Common myeloid progenitor, CD34-positive (primary cell): ENCODE results near the gene CATSPERZ. TPM values are rescaled to one million over a fixed set of nuclear protein-coding genes. Genes with fewer than 3 reads are reported as not detected.

Source experiments
- CTCF ChIA-PET: fragments of 350-600 bp; sonication (Branson Sonifier 250); formaldehyde crosslinking; loops from one replicate; lab custom pipeline; 2021; ENCODE audit warnings: antibody characterized with exemption; lab: Charles Lee
- POLR2A ChIA-PET: fragments of 350-600 bp; sonication (Branson Sonifier 250); formaldehyde crosslinking; loops from one replicate; lab custom pipeline; 2021; ENCODE audit warnings: antibody characterized with exemption; lab: Charles Lee
- DNase-seq, 3 donors: peaks; one replicate each; pipeline versions ENCODE4 v3.0.0 to v3.0.0-alpha.2; 2013
- H3K27ac ChIP-seq, 2 experiments: 1 replicate in 1 of 2; 2 replicates in 1 of 2; pipeline ENCODE4 v1.7.0; 2013; ENCODE audit warnings: inconsistent platforms in 2 of 2, low read length in 2 of 2, mild to moderate bottlenecking in 2 of 2, low read depth in 1 of 2, moderate library complexity in 1 of 2; ENCODE audit not compliant: severe bottlenecking in 2 of 2, insufficient read depth in 1 of 2, poor library complexity in 1 of 2
- H3K27me3 ChIP-seq, 5 experiments: replicated peaks in 2 of 5; 1 replicate in 3 of 5; 2 replicates in 2 of 5; pipeline versions ENCODE4 v1.6.1 to v1.7.0; 2013; ENCODE audit warnings: low read length in 4 of 5, mild to moderate bottlenecking in 2 of 5, moderate library complexity in 2 of 5, inconsistent platforms in 1 of 5; ENCODE audit not compliant: insufficient read depth in 5 of 5, control insufficient read depth in 4 of 5
- H3K36me3 ChIP-seq, 4 experiments: 1 replicate in 2 of 4; 2 replicates in 2 of 4; pipeline versions ENCODE4 v1.6.1 to v1.7.0; 2013; ENCODE audit warnings: low read length in 3 of 4, control low read depth in 1 of 4, mild to moderate bottlenecking in 1 of 4; ENCODE audit not compliant: control insufficient read depth in 4 of 4, insufficient read depth in 4 of 4
- H3K4me1 ChIP-seq, 4 experiments: 1 replicate in 3 of 4; 2 replicates in 1 of 4; pipeline versions ENCODE4 v1.6.1 to v1.7.1; 2013; ENCODE audit warnings: low read length in 3 of 4, mild to moderate bottlenecking in 3 of 4, control low read depth in 1 of 4, inconsistent platforms in 1 of 4, moderate library complexity in 1 of 4; ENCODE audit not compliant: control insufficient read depth in 4 of 4, insufficient read depth in 4 of 4; ENCODE audit errors: control extremely low read depth in 1 of 4
- H3K4me3 ChIP-seq, 7 experiments: 1 replicate in 4 of 7; 2 replicates in 3 of 7; pipeline versions ENCODE4 v1.5.1 to v1.7.0; 2013; ENCODE audit warnings: mild to moderate bottlenecking in 7 of 7, low read length in 6 of 7, moderate library complexity in 6 of 7, inconsistent platforms in 2 of 7, low read depth in 2 of 7, control low read depth in 1 of 7; ENCODE audit not compliant: insufficient read depth in 4 of 7, control insufficient read depth in 1 of 7; ENCODE audit errors: extremely low read depth in 1 of 7
- H3K9me3 ChIP-seq, 5 experiments: 1 replicate in 4 of 5; 2 replicates in 1 of 5; pipeline versions ENCODE4 v1.6.1 to v1.7.1; 2013; ENCODE audit warnings: low read length in 4 of 5, mild to moderate bottlenecking in 2 of 5, inconsistent platforms in 1 of 5, low read depth in 1 of 5, moderate library complexity in 1 of 5; ENCODE audit not compliant: control insufficient read depth in 4 of 5, insufficient read depth in 2 of 5; ENCODE audit errors: control extremely low read depth in 1 of 5
- WGBS: methylation state at CpG from one replicate; pipeline ENCODE4 v1.1.5; 2013; ENCODE audit not compliant: insufficient coverage; 5-methylcytosine and 5-hydroxymethylcytosine counted together
- polyA plus RNA-seq: library from polyadenylated mRNA; unstranded; fragments of 120-200 nt; gene quantifications from one replicate; pipeline ENCODE4 v1.2.1, GENCODE V29; 2013

CATSPERZ gene
- polyA plus RNA-seq: not detected

GRCh38 chr11:64299847-64300648 lies at the start of gene CATSPERZ:
TSS of gene CATSPERZ (plus strand) at chr11:64300358. CDS start at chr11:64300411, 53 bp downstream.
- WGBS: 3% methylated on average over 48 of the region's 54 CpGs

GRCh38 chr11:64250415-64251015 lies 49.6 kb upstream of the CATSPERZ start:
- Histone ChIP-seq H3K4me1 (peaks cover 0 to 59% (median 55%) of the 10 kb centered on the region in 4 experiments), H3K36me3 (peaks cover 0 to 16% (median 7%) of the 10 kb centered on the region in 4 experiments), H3K27me3 (no peaks in the 10 kb centered on the region), H3K27ac (no peak overlapping the region), H3K4me3 (peak overlapping the region; percentile 46 to 85 (median 75)), H3K9me3 (no peaks in the 10 kb centered on the region)
- ChIA-PET CTCF (interaction anchor here (0.9 to 12.2 kb wide), 16 partner anchors 7 to 107 kb away, joined by 3 to 177 read pairs (median 5); partner anchors contain the start of genes BAD, CATSPERZ and FERMT3), POLR2A (interaction anchor here (1.2 to 1.7 kb wide), 4 partner anchors 18 to 67 kb away, joined by 3 to 10 read pairs (median 5); partner anchors contain the start of genes FERMT3 and TRMT112)
- no peak for DNase-seq
- WGBS: 25% methylated on average over 11 of the region's 13 CpGs

More at GRCh38 chr11:64299847-64300648, at the start of gene CATSPERZ:
- CTCF ChIA-PET: interaction anchor here (0.8 to 5.4 kb wide), 19 partner anchors 9 to 118 kb away, joined by 3 to 123 read pairs (median 5); partner anchors contain the start of genes FERMT3, GPR137, KCNK4 and PLCB3
- Histone ChIP-seq H3K4me3 (peak within 1 kb of the TSS in 6 of 7 experiments; percentile 20 to 67 (median 45)), H3K36me3 (no peaks in the 10 kb centered on the region), H3K4me1 (peaks cover 0 to 47% (median 39%) of the 10 kb centered on the region in 4 experiments), H3K27me3 (peaks cover 11 to 65% (median 49%) of the 10 kb centered on the region in 5 experiments), H3K9me3 (no peaks in the 10 kb centered on the region), H3K27ac (no peak within 1 kb of the TSS)
- POLR2A ChIA-PET: no interaction called here
- DNase-seq: peak in 1 of 3 donors; percentile 26

- no peak within 1 kb of the TSS for H3K27ac ChIP-seq
- WGBS: 0% methylated on average over 64 of the region's 75 CpGs
- no peaks in the 10 kb centered on the region for H3K9me3 ChIP-seq
- ChIA-PET CTCF (interaction anchor here (0.9 to 12.2 kb wide), 14 partner anchors 8 to 104 kb away, joined by 3 to 177 read pairs (median 6); partner anchors contain the start of genes BAD, CATSPERZ and FERMT3), POLR2A (interaction anchor here (0.6 to 1.7 kb wide), 5 partner anchors 9 to 66 kb away, joined by 3 to 10 read pairs (median 4); partner anchors contain the start of genes FERMT3 and TRMT112)
- no peaks in the 10 kb centered on the region for H3K27me3 ChIP-seq
- peak within 1 kb of the TSS; percentile 46 to 85 (median 75) for H3K4me3 ChIP-seq
- peak in 2 of 3 donors; percentile 49 to 55 for DNase-seq
- H3K4me1 ChIP-seq: peaks cover 0 to 54% (median 51%) of the 10 kb centered on the region in 4 experiments
- peaks cover 0 to 23% (median 10%) of the 10 kb centered on the region in 4 experiments for H3K36me3 ChIP-seq
These were observed 49.0 kb upstream of the CATSPERZ start, which contains the start of gene PLCB3 for GRCh38 chr11:64251016-64251752. TSS of gene PLCB3 (plus strand) at chr11:64251530. CDS start at chr11:64251650, 120 bp downstream.

GRCh38 chr11:64251753-64252002 lies 48.5 kb upstream of the CATSPERZ start:
- ChIA-PET POLR2A (interaction anchor here (0.6 to 0.7 kb wide), 2 partner anchors 9 to 17 kb away, joined by 3 to 4 read pairs; no protein-coding TSS in a partner anchor), CTCF (interaction anchor here (0.7 to 12.2 kb wide), 11 partner anchors 8 to 104 kb away, joined by 3 to 177 read pairs (median 5); partner anchors contain the start of genes BAD, CATSPERZ and FERMT3)
- H3K36me3 ChIP-seq: peaks cover 0 to 28% (median 14%) of the 10 kb centered on the region in 4 experiments
- peaks cover 0 to 54% (median 51%) of the 10 kb centered on the region in 4 experiments for H3K4me1 ChIP-seq
- 0% methylated on average over 12 of the region's 18 CpGs for WGBS
- no peaks in the 10 kb centered on the region for H3K9me3 ChIP-seq
- H3K27me3 ChIP-seq: no peaks in the 10 kb centered on the region
- peak overlapping the region; percentile 46 to 85 (median 75) for H3K4me3 ChIP-seq
- H3K27ac ChIP-seq: no peak overlapping the region
- no peak for DNase-seq

GRCh38 chr11:64252003-64252872 lies 47.9 kb upstream of the CATSPERZ start:
- Histone ChIP-seq H3K27ac (peak overlapping the region in 1 of 2 experiments; percentile 25), H3K27me3 (no peaks in the 10 kb centered on the region), H3K4me3 (peak overlapping the region; percentile 46 to 85 (median 75)), H3K9me3 (no peaks in the 10 kb centered on the region), H3K4me1 (peaks cover 0 to 49% (median 47%) of the 10 kb centered on the region in 4 experiments), H3K36me3 (peaks cover 0 to 29% (median 17%) of the 10 kb centered on the region in 4 experiments)
- DNase-seq: peak in 2 of 3 donors; percentile 21 to 25
- ChIA-PET POLR2A (interaction anchor here (0.6 to 0.7 kb wide), 2 partner anchors 8 to 17 kb away, joined by 3 to 4 read pairs; no protein-coding TSS in a partner anchor), CTCF (interaction anchor here (0.7 to 12.2 kb wide), 9 partner anchors 9 to 103 kb away, joined by 3 to 177 read pairs (median 9); partner anchors contain the start of genes CATSPERZ and FERMT3)
- WGBS: 5% methylated on average over 13 of the region's 23 CpGs
